Glutamatergic neuron (in vitro differentiated cells): ENCODE data around the gene MED7. TPM values are rescaled to one million over a fixed set of nuclear protein-coding genes. Genes with fewer than 3 reads are reported as not detected.

ENCODE experiments used
- DNase-seq: peaks from one replicate; pipeline ENCODE4 v3.0.0; 2022
- H3K27ac Mint-ChIP-seq: one replicate; pipeline ENCODE4 v1.8.0; 2020; ENCODE audit warnings: mild to moderate bottlenecking, mixed read lengths, inconsistent platforms; ENCODE audit not compliant: unreplicated experiment
- H3K27me3 Mint-ChIP-seq: one replicate; pipeline ENCODE4 v1.8.0; 2020; ENCODE audit warnings: mild to moderate bottlenecking, moderate library complexity, mixed read lengths, inconsistent platforms; ENCODE audit not compliant: unreplicated experiment
- H3K36me3 Mint-ChIP-seq: one replicate; pipeline ENCODE4 v1.8.0; 2020; ENCODE audit warnings: mild to moderate bottlenecking, mixed read lengths, inconsistent platforms; ENCODE audit not compliant: unreplicated experiment
- H3K4me1 Mint-ChIP-seq: one replicate; pipeline ENCODE4 v1.8.0; 2020; ENCODE audit warnings: mild to moderate bottlenecking, low read depth, mixed read lengths, inconsistent platforms; ENCODE audit not compliant: unreplicated experiment
- H3K4me3 Mint-ChIP-seq: one replicate; pipeline ENCODE4 v1.8.0; 2020; ENCODE audit warnings: mild to moderate bottlenecking, mixed read lengths, inconsistent platforms; ENCODE audit not compliant: unreplicated experiment
- H3K9me3 Mint-ChIP-seq: one replicate; pipeline ENCODE4 v1.8.0; 2020; ENCODE audit warnings: mild to moderate bottlenecking, moderate library complexity, mixed read lengths, inconsistent platforms; ENCODE audit not compliant: unreplicated experiment
- total RNA-seq: library from RNA; stranded (reverse); fragmentation: NEBNext Ultra II Directional; extraction: Animal tissue kit (Norgen Biotek cat#: 25700); gene quantifications from one replicate; pipeline ENCODE4 v1.2.1, GENCODE V29; 2021; ENCODE audit not compliant: unreplicated experiment
- TF ChIP-seq, protein P1 (sequence below): fragments of 200-600 bp; sonication (generic); IDR thresholded peaks from one replicate; pipeline ENCODE4 v1.5.0; 2021; ENCODE audit not compliant: partially characterized antibody, unreplicated experiment

The MED7 gene
- total RNA-seq, 1 donor from 2014 or later, result 13.2 TPM

GRCh38 chr5:157116483-157116954 lies 26.1 kb downstream of the MED7 start:
- H3K36me3 Mint-ChIP-seq, result peaks cover 12% of the 10 kb centered on the region
- H3K27me3 Mint-ChIP-seq, result peaks cover 4% of the 10 kb centered on the region
- no peaks in the 10 kb centered on the region for H3K4me1 Mint-ChIP-seq
- no peak overlapping the region for H3K4me3 Mint-ChIP-seq
- no peak for DNase-seq
- no peak overlapping the region for H3K27ac Mint-ChIP-seq
- peaks cover 4% of the 10 kb centered on the region for H3K9me3 Mint-ChIP-seq
- TF ChIP-seq, protein P1, sequence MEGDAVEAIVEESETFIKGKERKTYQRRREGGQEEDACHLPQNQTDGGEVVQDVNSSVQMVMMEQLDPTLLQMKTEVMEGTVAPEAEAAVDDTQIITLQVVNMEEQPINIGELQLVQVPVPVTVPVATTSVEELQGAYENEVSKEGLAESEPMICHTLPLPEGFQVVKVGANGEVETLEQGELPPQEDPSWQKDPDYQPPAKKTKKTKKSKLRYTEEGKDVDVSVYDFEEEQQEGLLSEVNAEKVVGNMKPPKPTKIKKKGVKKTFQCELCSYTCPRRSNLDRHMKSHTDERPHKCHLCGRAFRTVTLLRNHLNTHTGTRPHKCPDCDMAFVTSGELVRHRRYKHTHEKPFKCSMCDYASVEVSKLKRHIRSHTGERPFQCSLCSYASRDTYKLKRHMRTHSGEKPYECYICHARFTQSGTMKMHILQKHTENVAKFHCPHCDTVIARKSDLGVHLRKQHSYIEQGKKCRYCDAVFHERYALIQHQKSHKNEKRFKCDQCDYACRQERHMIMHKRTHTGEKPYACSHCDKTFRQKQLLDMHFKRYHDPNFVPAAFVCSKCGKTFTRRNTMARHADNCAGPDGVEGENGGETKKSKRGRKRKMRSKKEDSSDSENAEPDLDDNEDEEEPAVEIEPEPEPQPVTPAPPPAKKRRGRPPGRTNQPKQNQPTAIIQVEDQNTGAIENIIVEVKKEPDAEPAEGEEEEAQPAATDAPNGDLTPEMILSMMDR, result no peak

- peaks cover 5% of the 10 kb centered on the region for H3K36me3 Mint-ChIP-seq
- TF ChIP-seq, protein P1, result no peak
- no peak overlapping the region for H3K27ac Mint-ChIP-seq
- no peak for DNase-seq
- no peaks in the 10 kb centered on the region for H3K9me3 Mint-ChIP-seq
- H3K27me3 Mint-ChIP-seq, result peaks cover 4% of the 10 kb centered on the region
- no peaks in the 10 kb centered on the region for H3K4me1 Mint-ChIP-seq
- H3K4me3 Mint-ChIP-seq, result no peak overlapping the region
Measured at GRCh38 chr5:157115502-157115901, 27.2 kb downstream of the MED7 start.

DNA sequence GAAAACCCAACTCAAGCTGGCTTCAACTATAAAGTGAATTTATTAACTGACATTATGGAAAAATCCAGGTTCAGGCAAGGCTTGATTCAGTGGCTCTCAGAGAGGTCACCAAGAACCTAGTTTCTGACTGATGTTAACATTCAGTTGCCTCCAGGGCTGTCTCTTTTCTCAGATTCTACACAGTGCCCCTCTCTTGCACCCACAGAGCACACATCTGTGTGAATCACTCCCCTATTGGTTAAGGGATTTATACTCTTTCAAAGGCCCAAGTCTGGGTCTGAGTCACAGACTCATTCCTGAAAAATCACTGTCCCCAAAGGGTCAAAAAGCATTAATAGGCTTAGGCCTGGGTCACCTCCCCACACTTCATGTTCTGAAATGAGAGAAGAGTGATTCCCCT lies 27.7 kb downstream of the MED7 start:
- TF ChIP-seq, protein P1, result no peak
- no peaks in the 10 kb centered on the region for H3K4me1 Mint-ChIP-seq
- no peak for DNase-seq
- peaks cover 5% of the 10 kb centered on the region for H3K36me3 Mint-ChIP-seq
- H3K27me3 Mint-ChIP-seq, result peaks cover 4% of the 10 kb centered on the region
- H3K27ac Mint-ChIP-seq, result no peak overlapping the region
- no peaks in the 10 kb centered on the region for H3K9me3 Mint-ChIP-seq
- H3K4me3 Mint-ChIP-seq, result no peak overlapping the region

- Mint-ChIP-seq H3K4me3 (no peak overlapping the region), H3K27ac (no peak overlapping the region), H3K27me3 (no peaks in the 10 kb centered on the region), H3K4me1 (no peaks in the 10 kb centered on the region), H3K9me3 (no peaks in the 10 kb centered on the region), H3K36me3 (no peaks in the 10 kb centered on the region)
- TF ChIP-seq, protein P1, result no peak
- no peak for DNase-seq
Measured at GRCh38 chr5:157113002-157113401, 29.7 kb downstream of the MED7 start.

DNA sequence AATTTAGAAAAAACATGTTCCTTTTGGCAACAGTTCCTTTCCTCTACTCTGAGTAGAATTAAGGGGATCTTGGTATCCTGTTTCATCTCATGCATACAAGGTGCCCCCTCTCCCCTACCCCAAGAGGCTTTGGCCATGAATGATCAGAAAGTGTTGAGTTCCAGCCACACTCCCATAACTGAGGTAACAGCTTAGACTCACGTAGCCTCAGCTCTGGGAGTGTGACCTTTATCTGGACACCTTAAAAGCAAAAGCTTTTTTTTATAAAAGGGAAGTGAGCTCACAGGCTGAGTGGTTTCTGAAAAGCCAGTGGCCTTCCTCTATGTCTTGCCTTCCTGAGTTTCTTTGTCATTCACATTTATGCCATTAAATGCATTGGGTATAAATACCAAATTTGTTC lies 32.9 kb downstream of the MED7 start:
- no peaks in the 10 kb centered on the region for H3K27me3 Mint-ChIP-seq
- no peaks in the 10 kb centered on the region for H3K36me3 Mint-ChIP-seq
- no peak for DNase-seq
- H3K4me1 Mint-ChIP-seq, result no peaks in the 10 kb centered on the region
- H3K27ac Mint-ChIP-seq, result no peak overlapping the region
- TF ChIP-seq, protein P1, result no peak
- H3K9me3 Mint-ChIP-seq, result no peaks in the 10 kb centered on the region
- no peak overlapping the region for H3K4me3 Mint-ChIP-seq
